KMS-11 (cell line): ENCODE results near the gene ERGIC3.

Experiments
- H2AFZ ChIP-seq: fragments of 200-600 bp; sonication (generic); 2 replicates; pipeline ENCODE4 v1.6.1; 2016; ENCODE audit warnings: antibody characterized with exemption, mixed run types, low read depth
- H3K27ac ChIP-seq: fragments of 200-600 bp; sonication (generic); 2 replicates; pipeline ENCODE4 v1.6.1; 2016; ENCODE audit warnings: mild to moderate bottlenecking, mixed run types
- H3K27me3 ChIP-seq: fragments of 200-600 bp; sonication (generic); 2 replicates; pipeline ENCODE4 v1.6.1; 2017; ENCODE audit warnings: mild to moderate bottlenecking, low read depth, mixed run types, moderate library complexity; ENCODE audit not compliant: insufficient read depth
- H3K36me3 ChIP-seq: fragments of 200-600 bp; sonication (generic); 2 replicates; pipeline ENCODE4 v1.6.1; 2017; ENCODE audit warnings: mild to moderate bottlenecking, mixed run types; ENCODE audit not compliant: insufficient read depth
- H3K4me1 ChIP-seq: fragments of 200-600 bp; sonication (generic); 2 replicates; pipeline ENCODE4 v1.6.1; 2016; ENCODE audit warnings: mild to moderate bottlenecking, low read depth, mixed run types; ENCODE audit not compliant: poor library complexity, severe bottlenecking
- H3K4me2 ChIP-seq: fragments of 200-600 bp; sonication (generic); 2 replicates; pipeline ENCODE4 v1.7.0; 2016; ENCODE audit warnings: mild to moderate bottlenecking, mixed run types
- H3K4me3 ChIP-seq: fragments of 200-600 bp; sonication (generic); IDR thresholded peaks from 2 replicates; pipeline ENCODE4 v1.6.1; 2017; ENCODE audit warnings: low read depth, low read length, mixed read lengths; ENCODE audit not compliant: insufficient read depth
- H3K79me2 ChIP-seq: fragments of 200-600 bp; sonication (generic); 2 replicates; pipeline ENCODE4 v1.6.1; 2016; ENCODE audit warnings: low read depth, mixed run types; ENCODE audit not compliant: insufficient read depth
- H3K9ac ChIP-seq: fragments of 200-600 bp; sonication (generic); 2 replicates; pipeline ENCODE4 v1.6.1; 2016; ENCODE audit warnings: mild to moderate bottlenecking, mixed run types
- H4K20me1 ChIP-seq: fragments of 200-600 bp; sonication (generic); 2 replicates; pipeline ENCODE4 v1.6.1; 2016; ENCODE audit warnings: mild to moderate bottlenecking, mixed run types; ENCODE audit not compliant: insufficient read depth
- TF ChIP-seq, protein P1 (sequence below): fragments of 200-600 bp; sonication (generic); conservative IDR thresholded peaks from 2 replicates; pipeline ENCODE4 v1.6.1; 2017; ENCODE audit warnings: low read depth, mild to moderate bottlenecking, antibody characterized with exemption, low read length, moderate library complexity, mixed read lengths

ERGIC3 gene

DNA sequence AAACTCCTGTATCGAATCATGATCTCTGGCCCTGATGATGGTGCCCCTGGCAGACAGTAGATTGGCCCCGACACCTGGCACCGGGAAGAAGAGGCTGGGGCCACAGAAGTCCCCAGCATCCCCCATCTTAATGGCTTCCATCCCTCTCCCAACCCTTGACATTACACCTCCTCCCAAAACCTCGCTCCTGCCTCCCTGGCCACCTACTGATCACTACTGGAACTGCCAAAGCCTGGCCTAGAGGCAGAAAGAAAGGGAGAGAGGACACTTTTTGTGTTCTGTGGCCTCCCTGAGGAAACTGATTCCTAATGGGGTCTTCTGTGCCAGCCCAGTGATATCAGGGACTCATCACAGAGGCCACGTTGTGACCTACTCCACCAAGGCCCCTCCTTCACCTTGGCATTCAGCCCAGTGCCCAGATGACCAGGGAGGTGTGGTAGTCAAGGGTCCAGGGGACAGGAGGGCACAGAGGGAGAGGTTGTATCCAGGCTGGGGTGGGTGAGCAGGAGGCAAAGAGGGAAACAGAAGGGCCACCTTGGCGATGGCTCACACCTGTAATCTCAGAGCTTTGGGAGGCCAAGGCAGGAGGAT, 18.5 kb upstream of the ERGIC3 start:
- H3K4me2 ChIP-seq: no peak overlapping the region
- no peaks in the 10 kb centered on the region for H3K36me3 ChIP-seq
- H3K27me3 ChIP-seq: no peaks in the 10 kb centered on the region
- H3K9ac ChIP-seq: no peak overlapping the region
- H3K79me2 ChIP-seq: no peaks in the 10 kb centered on the region
- H3K4me3 ChIP-seq: no peak overlapping the region
- no peak overlapping the region for H2AFZ ChIP-seq
- TF ChIP-seq, protein P1, sequence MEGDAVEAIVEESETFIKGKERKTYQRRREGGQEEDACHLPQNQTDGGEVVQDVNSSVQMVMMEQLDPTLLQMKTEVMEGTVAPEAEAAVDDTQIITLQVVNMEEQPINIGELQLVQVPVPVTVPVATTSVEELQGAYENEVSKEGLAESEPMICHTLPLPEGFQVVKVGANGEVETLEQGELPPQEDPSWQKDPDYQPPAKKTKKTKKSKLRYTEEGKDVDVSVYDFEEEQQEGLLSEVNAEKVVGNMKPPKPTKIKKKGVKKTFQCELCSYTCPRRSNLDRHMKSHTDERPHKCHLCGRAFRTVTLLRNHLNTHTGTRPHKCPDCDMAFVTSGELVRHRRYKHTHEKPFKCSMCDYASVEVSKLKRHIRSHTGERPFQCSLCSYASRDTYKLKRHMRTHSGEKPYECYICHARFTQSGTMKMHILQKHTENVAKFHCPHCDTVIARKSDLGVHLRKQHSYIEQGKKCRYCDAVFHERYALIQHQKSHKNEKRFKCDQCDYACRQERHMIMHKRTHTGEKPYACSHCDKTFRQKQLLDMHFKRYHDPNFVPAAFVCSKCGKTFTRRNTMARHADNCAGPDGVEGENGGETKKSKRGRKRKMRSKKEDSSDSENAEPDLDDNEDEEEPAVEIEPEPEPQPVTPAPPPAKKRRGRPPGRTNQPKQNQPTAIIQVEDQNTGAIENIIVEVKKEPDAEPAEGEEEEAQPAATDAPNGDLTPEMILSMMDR: peak; percentile 87
- no peaks in the 10 kb centered on the region for H3K4me1 ChIP-seq
- H3K27ac ChIP-seq: no peak overlapping the region
- no peaks in the 10 kb centered on the region for H4K20me1 ChIP-seq

DNA sequence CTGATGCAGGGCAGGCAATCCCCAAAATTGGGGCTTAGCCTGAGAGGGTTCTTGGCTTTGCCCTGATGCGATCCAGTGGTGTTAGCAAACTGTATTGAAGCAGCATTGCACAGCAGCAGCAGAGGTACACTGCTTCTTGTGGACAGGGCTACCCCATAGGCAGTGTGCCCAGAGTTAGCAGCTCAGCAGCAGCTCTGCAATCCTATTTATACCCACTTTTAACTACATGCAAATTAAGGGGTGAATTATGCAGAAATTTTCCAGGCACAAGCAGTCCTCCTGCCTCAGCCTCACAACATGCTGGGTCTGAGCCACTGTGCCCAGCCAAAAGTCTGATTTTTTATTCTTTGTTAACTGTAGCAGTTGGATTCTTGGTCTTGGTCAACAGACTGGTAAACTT, 16.2 kb upstream of the ERGIC3 start:
- Histone ChIP-seq H3K79me2 (no peaks in the 10 kb centered on the region), H3K27ac (no peak overlapping the region), H3K9ac (no peak overlapping the region), H4K20me1 (no peaks in the 10 kb centered on the region), H3K4me2 (no peak overlapping the region), H3K36me3 (no peaks in the 10 kb centered on the region), H3K27me3 (no peaks in the 10 kb centered on the region), H3K4me1 (no peaks in the 10 kb centered on the region), H2AFZ (no peak overlapping the region), H3K4me3 (no peak overlapping the region)
- TF ChIP-seq, protein P1: no peak

GRCh38 chr20:35527122-35527769, 14.6 kb upstream of the ERGIC3 start:
- TF ChIP-seq, protein P1: no peak
- Histone ChIP-seq H3K4me3 (no peak overlapping the region), H4K20me1 (no peaks in the 10 kb centered on the region), H3K4me1 (no peaks in the 10 kb centered on the region), H3K36me3 (no peaks in the 10 kb centered on the region), H3K27ac (no peak overlapping the region), H2AFZ (no peak overlapping the region), H3K27me3 (no peaks in the 10 kb centered on the region), H3K9ac (no peak overlapping the region), H3K4me2 (no peak overlapping the region), H3K79me2 (no peaks in the 10 kb centered on the region)

- Histone ChIP-seq H3K9ac (no peak within 1 kb of the TSS), H3K4me2 (no peak within 1 kb of the TSS), H3K4me3 (no peak within 1 kb of the TSS), H3K27me3 (no peaks in the 10 kb centered on the region), H3K79me2 (no peaks in the 10 kb centered on the region), H3K27ac (no peak within 1 kb of the TSS), H3K4me1 (no peaks in the 10 kb centered on the region), H2AFZ (no peak within 1 kb of the TSS), H3K36me3 (no peaks in the 10 kb centered on the region), H4K20me1 (no peaks in the 10 kb centered on the region)
- TF ChIP-seq, protein P1: no peak
These were observed 12.3 kb upstream of the ERGIC3 start, which contains the start of gene C20orf173 for GRCh38 chr20:35529552-35529951. TSS of gene C20orf173 (minus strand) at chr20:35529652. CDS start at chr20:35529373, 279 bp downstream.
